ENCODE measurements around the gene SLC66A3. TPM values are rescaled to one million over a fixed set of nuclear protein-coding genes. Genes with fewer than 3 reads are reported as not detected.

SLC66A3 gene
- total RNA-seq, 1 experiment from 2014 or later: 13.3 TPM

DNA sequence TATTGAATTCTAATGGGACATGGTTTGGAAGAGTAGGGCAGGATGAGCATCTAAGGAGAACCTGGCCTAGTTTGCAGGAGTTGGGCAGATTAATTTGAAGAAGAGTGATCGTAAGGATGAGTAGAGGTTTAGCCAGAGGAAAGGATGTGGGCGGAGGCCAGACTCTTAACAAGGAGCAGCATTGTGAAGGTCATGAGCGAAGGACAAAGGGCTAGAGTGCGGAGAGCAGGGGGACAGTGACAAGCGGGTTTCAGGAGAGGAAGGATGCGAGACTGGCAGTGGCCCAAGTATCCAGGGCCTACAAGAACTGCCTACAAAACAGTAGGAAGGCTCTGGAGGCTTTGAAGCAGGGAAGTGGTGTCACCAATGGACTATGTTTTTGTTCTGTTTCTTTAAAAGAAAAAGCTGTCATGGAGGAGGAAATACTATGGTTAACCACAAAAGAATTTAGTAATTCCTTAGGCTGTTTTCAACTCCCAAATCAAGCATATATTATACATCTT, 20.1 kb downstream of the SLC66A3 start:
- Mint-ChIP-seq H3K4me1 (peaks cover 4% of the 10 kb centered on the region in 2 experiments; a peak in 2 of 4 replicates), H3K27ac (peak overlapping the region in 2 of 3 experiments; percentile 40 to 56; a peak in 3 of 7 replicates), H3K9me3 (no peaks in the 10 kb centered on the region), H3K27me3 (ENCODE audit: low read depth) (no peaks in the 10 kb centered on the region), H3K36me3 (ENCODE audit: insufficient read depth in 1 of 3, low read depth in 3 of 3) (no peaks in the 10 kb centered on the region; a peak in 1 of 7 replicates), H3K4me3 (no peak overlapping the region)
- Histone ChIP-seq H3K9me3 (ENCODE audit: control insufficient read depth, low read depth, low read length) (no peaks in the 10 kb centered on the region), H2BK120ac (ENCODE audit: low read depth, low read length, poor library complexity, severe bottlenecking) (no peak overlapping the region), H2AK5ac (ENCODE audit: insufficient read length, low read length) (no peak overlapping the region), H4K8ac (replicated peaks; ENCODE audit: insufficient read length, low read depth, low read length) (no peak overlapping the region), H4K20me1 (ENCODE audit: control insufficient read depth, insufficient read depth, insufficient read length) (no peaks in the 10 kb centered on the region), H3K9ac (ENCODE audit: extremely low read depth, insufficient read length, low read length) (no peak overlapping the region), H3K18ac (ENCODE audit: insufficient read length, low read depth, low read length) (no peak overlapping the region), H3K27ac (ENCODE audit: insufficient read length, low read depth, low read length) (no peak overlapping the region), H3K4ac (ENCODE audit: low read depth, low read length) (no peak overlapping the region), H4K91ac (ENCODE audit: insufficient read length, low read depth, low read length) (no peak overlapping the region), H2BK15ac (ENCODE audit: low read depth, low read length) (no peak overlapping the region), H2BK5ac (ENCODE audit: insufficient read length, low read length) (no peak overlapping the region), H3K14ac (ENCODE audit: insufficient read depth, low read length) (no peak overlapping the region; the same call in 1 of the 2 replicates), H3K4me1 (ENCODE audit: insufficient read depth, low read length) (no peaks in the 10 kb centered on the region), H3K23ac (ENCODE audit: insufficient read length, low read depth, low read length) (no peak overlapping the region), H3K4me2 (ENCODE audit: insufficient read depth, insufficient read length, low read length) (no peak overlapping the region), H3T11ph (ENCODE audit: low read length) (no peak overlapping the region), H2BK20ac (ENCODE audit: low read depth, low read length, poor library complexity, severe bottlenecking) (no peak overlapping the region), H4K5ac (ENCODE audit: insufficient read length, low read depth, low read length) (no peak overlapping the region), H2BK12ac (ENCODE audit: insufficient read length, low read depth, low read length) (no peak overlapping the region), H3K56ac (ENCODE audit: insufficient read length, low read depth, low read length) (no peak overlapping the region), H3K23me2 (ENCODE audit: insufficient read length, low read depth, low read length, poor library complexity, severe bottlenecking) (no peaks in the 10 kb centered on the region), H2AFZ (ENCODE audit: low read length) (no peak overlapping the region), H3K79me1 (ENCODE audit: insufficient read depth, low read depth, low read length, poor library complexity, severe bottlenecking) (no peaks in the 10 kb centered on the region), H3K79me2 (ENCODE audit: insufficient read depth, low read length) (no peaks in the 10 kb centered on the region), H3K27me3 (ENCODE audit: insufficient read depth, low read length) (no peaks in the 10 kb centered on the region)
- no CpG with 5 or more reads among the region's 6 CpGs for WGBS (ENCODE audit: extremely low coverage, insufficient read length, low lambda C conversion rate)
- no peak for DNase-seq
- TF ChIP-seq, protein P1, sequence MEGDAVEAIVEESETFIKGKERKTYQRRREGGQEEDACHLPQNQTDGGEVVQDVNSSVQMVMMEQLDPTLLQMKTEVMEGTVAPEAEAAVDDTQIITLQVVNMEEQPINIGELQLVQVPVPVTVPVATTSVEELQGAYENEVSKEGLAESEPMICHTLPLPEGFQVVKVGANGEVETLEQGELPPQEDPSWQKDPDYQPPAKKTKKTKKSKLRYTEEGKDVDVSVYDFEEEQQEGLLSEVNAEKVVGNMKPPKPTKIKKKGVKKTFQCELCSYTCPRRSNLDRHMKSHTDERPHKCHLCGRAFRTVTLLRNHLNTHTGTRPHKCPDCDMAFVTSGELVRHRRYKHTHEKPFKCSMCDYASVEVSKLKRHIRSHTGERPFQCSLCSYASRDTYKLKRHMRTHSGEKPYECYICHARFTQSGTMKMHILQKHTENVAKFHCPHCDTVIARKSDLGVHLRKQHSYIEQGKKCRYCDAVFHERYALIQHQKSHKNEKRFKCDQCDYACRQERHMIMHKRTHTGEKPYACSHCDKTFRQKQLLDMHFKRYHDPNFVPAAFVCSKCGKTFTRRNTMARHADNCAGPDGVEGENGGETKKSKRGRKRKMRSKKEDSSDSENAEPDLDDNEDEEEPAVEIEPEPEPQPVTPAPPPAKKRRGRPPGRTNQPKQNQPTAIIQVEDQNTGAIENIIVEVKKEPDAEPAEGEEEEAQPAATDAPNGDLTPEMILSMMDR (conservative IDR thresholded peaks at IDR 0.05): no peak
